GM12878 (cell line): Measurements from ENCODE around the gene SLC39A1. TPM values are rescaled to one million over a fixed set of nuclear protein-coding genes. Genes with fewer than 3 reads are reported as not detected.

Source experiments
- CEBPB ChIP-seq, 2 experiments: fragments of 150-350 bp in 1 of 2; IDR thresholded peaks; 2 replicates each; pipeline ENCODE4 v1.6.1; 2012 to 2014; ENCODE audit warnings: low read depth in 2 of 2, low read length in 2 of 2, borderline replicate concordance in 1 of 2, inconsistent platforms in 1 of 2
- EED ChIP-seq: sonication (generic); IDR thresholded peaks from 2 replicates; pipeline ENCODE4 v1.6.1; 2016; ENCODE audit warnings: antibody characterized with exemption, low read depth
- EP300 ChIP-seq, 2 experiments: fragments of 150-350 bp in 1 of 2; IDR thresholded peaks; 2 replicates each; pipeline ENCODE4 v1.6.1; 2011 to 2012; ENCODE audit warnings: low read depth in 2 of 2, low read length in 2 of 2, borderline replicate concordance in 1 of 2, improper control_type of control experiment in 1 of 2, inconsistent platforms in 1 of 2; ENCODE audit not compliant: control insufficient read depth in 1 of 2
- FOXK2 ChIP-seq: fragments of 450-650 bp; IDR thresholded peaks from 2 replicates; pipeline ENCODE4 v1.6.1; 2017; ENCODE audit warnings: mild to moderate bottlenecking, moderate library complexity
- IKZF2 ChIP-seq, 2 experiments: fragments of 450-650 bp; IDR thresholded peaks; 2 replicates each; pipeline ENCODE4 v1.6.1; 2017; ENCODE audit warnings: mild to moderate bottlenecking in 2 of 2, moderate library complexity in 2 of 2
- KAT2A ChIP-seq: conservative IDR thresholded peaks from 2 replicates; pipeline ENCODE4 v1.6.1; 2011; ENCODE audit warnings: low read depth, low read length; ENCODE audit not compliant: control insufficient read depth
- MLLT1 ChIP-seq: fragments of 450-650 bp; IDR thresholded peaks from 2 replicates; pipeline ENCODE4 v1.6.1; 2016; ENCODE audit warnings: mild to moderate bottlenecking
- MXI1 ChIP-seq: fragments of 150-350 bp; IDR thresholded peaks from 2 replicates; pipeline ENCODE4 v1.6.1; 2011; ENCODE audit warnings: low read depth, mild to moderate bottlenecking, inconsistent platforms, low read length, improper control_type of control experiment
- NBN ChIP-seq: fragments of 450-650 bp; IDR thresholded peaks from 2 replicates; pipeline ENCODE4 v1.6.1; 2016
- NR2C2 ChIP-seq: IDR thresholded peaks from 2 replicates; pipeline ENCODE4 v1.6.1; 2011; ENCODE audit warnings: borderline replicate concordance, low read depth; ENCODE audit not compliant: control insufficient read depth, insufficient read length
- POLR2AphosphoS5 ChIP-seq: IDR thresholded peaks from 2 replicates; pipeline ENCODE4 v1.6.1; 2011; ENCODE audit warnings: mild to moderate bottlenecking, low read length, inconsistent platforms
- PRDM15 ChIP-seq: fragments of 450-650 bp; formaldehyde crosslinking; IDR thresholded peaks from 2 replicates; pipeline ENCODE4 v1.4.0; 2020; ENCODE audit warnings: mild to moderate bottlenecking, moderate library complexity
- RUNX3 ChIP-seq: IDR thresholded peaks from 2 replicates; pipeline ENCODE4 v1.6.1; 2012; ENCODE audit warnings: low read length, inconsistent platforms
- SRF ChIP-seq, 2 experiments: IDR thresholded peaks; 2 replicates each; pipeline ENCODE4 v1.6.1; 2011; ENCODE audit warnings: low read depth in 2 of 2, low read length in 2 of 2, mild to moderate bottlenecking in 1 of 2, moderate library complexity in 1 of 2
- SUPT20H ChIP-seq: IDR thresholded peaks from 2 replicates; pipeline ENCODE4 v1.6.1; 2011; ENCODE audit warnings: low read depth, mild to moderate bottlenecking, low read length, moderate library complexity, borderline replicate concordance; ENCODE audit not compliant: control insufficient read depth
- TBL1XR1 ChIP-seq: IDR thresholded peaks from 2 replicates; pipeline ENCODE4 v1.6.1; 2012; ENCODE audit warnings: low read depth, low read length, improper control_type of control experiment
- YBX1 ChIP-seq: fragments of 450-650 bp; IDR thresholded peaks from 2 replicates; pipeline ENCODE4 v1.6.1; 2016; ENCODE audit warnings: antibody characterized with exemption
- polyA plus RNA-seq, 11 experiments: library from polyadenylated mRNA; depleted of rRNA in 4 of 11; unstranded in 6 of 11; stranded (reverse) in 5 of 11; fragments of >200 nt; fragmentation: Nextera tagmentation in 4 of 11; fragmentation: Illumina TruSeq in 1 of 11; extraction: Ambion mirVana in 4 of 11; extraction: Trizol in 1 of 11; gene quantifications; 1 replicate in 1 of 11; 2 replicates in 10 of 11; pipeline versions ENCODE4 v1.2.1 to v1.2.3, GENCODE V29; 2011 to 2016; ENCODE audit warnings: inconsistent platforms in 2 of 11, missing spikeins in 2 of 11, low read depth in 1 of 11
- total RNA-seq, 4 experiments: library from RNA; depleted of rRNA in 3 of 4; stranded (reverse); fragments of >200 nt in 3 of 4; fragmentation: Illumina TruSeq in 1 of 4; extraction: Trizol in 1 of 4; gene quantifications; 2 replicates each; pipeline versions ENCODE4 v1.2.1 to v1.2.3, GENCODE V29; 2013 to 2021
- TF ChIP-seq, protein P1 (sequence below): fragments of 450-650 bp; formaldehyde crosslinking; IDR thresholded peaks from 2 replicates; pipeline ENCODE4 v1.5.0; 2022; ENCODE audit warnings: mild to moderate bottlenecking, missing genetic modification characterization
- TF ChIP-seq, protein P2 (sequence below): IDR thresholded peaks from 2 replicates; pipeline ENCODE4 v1.6.1; 2011; ENCODE audit warnings: low read depth, low read length, improper control_type of control experiment, borderline replicate concordance

Gene SLC39A1
- total and polyA plus RNA-seq, 10 of the 15 experiments (the other 5 are each of a cell fraction or from before 2014, with no cell fraction given), result 8.8 to 98.6 (median 72.4) TPM

GRCh38 chr1:153977250-153978240, 14.2 kb upstream of the SLC39A1 start, which contains the start of gene JTB (continued):
- TF ChIP-seq KAT2A (no peak), MXI1 (peak; percentile 60), NR2C2 (no peak), SUPT20H (no peak), TBL1XR1 (no peak), FOXK2 (no peak), IKZF2 (IDR thresholded peaks at IDR 0.05) (peak; percentile 29 to 36; a peak in 3 of 4 replicates), PRDM15 (CRISPR knock-in tag) (no peak), EP300 (IDR thresholded peaks at IDR 0.05; ENCODE audit: borderline replicate concordance in 1 of 2, control insufficient read depth in 1 of 2, low read depth in 2 of 2, low read length in 2 of 2) (no peak), YBX1 (no peak), RUNX3 (peak; percentile 46; the same call in 1 of the 2 replicates), MLLT1 (0 out of 2 replicates have a peak, but pooled peaks have one; percentile 3), EED (no peak; the same call in 1 of the 2 replicates), POLR2AphosphoS5 (peak; percentile 89), CEBPB (IDR thresholded peaks at IDR 0.05; ENCODE audit: borderline replicate concordance in 1 of 2, low read depth in 2 of 2, low read length in 2 of 2) (no peak), NBN (0 out of 2 replicates have a peak, but pooled peaks have one; percentile 58), SRF (IDR thresholded peaks at IDR 0.05; ENCODE audit: low read depth in 2 of 2, low read length in 2 of 2) (no peak)
- TF ChIP-seq, protein P1, sequence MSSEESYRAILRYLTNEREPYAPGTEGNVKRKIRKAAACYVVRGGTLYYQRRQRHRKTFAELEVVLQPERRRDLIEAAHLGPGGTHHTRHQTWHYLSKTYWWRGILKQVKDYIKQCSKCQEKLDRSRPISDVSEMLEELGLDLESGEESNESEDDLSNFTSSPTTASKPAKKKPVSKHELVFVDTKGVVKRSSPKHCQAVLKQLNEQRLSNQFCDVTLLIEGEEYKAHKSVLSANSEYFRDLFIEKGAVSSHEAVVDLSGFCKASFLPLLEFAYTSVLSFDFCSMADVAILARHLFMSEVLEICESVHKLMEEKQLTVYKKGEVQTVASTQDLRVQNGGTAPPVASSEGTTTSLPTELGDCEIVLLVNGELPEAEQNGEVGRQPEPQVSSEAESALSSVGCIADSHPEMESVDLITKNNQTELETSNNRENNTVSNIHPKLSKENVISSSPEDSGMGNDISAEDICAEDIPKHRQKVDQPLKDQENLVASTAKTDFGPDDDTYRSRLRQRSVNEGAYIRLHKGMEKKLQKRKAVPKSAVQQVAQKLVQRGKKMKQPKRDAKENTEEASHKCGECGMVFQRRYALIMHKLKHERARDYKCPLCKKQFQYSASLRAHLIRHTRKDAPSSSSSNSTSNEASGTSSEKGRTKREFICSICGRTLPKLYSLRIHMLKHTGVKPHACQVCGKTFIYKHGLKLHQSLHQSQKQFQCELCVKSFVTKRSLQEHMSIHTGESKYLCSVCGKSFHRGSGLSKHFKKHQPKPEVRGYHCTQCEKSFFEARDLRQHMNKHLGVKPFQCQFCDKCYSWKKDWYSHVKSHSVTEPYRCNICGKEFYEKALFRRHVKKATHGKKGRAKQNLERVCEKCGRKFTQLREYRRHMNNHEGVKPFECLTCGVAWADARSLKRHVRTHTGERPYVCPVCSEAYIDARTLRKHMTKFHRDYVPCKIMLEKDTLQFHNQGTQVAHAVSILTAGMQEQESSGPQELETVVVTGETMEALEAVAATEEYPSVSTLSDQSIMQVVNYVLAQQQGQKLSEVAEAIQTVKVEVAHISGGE (CRISPR knock-in tag), result no peak
- TF ChIP-seq, protein P2, sequence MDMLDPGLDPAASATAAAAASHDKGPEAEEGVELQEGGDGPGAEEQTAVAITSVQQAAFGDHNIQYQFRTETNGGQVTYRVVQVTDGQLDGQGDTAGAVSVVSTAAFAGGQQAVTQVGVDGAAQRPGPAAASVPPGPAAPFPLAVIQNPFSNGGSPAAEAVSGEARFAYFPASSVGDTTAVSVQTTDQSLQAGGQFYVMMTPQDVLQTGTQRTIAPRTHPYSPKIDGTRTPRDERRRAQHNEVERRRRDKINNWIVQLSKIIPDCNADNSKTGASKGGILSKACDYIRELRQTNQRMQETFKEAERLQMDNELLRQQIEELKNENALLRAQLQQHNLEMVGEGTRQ, result no peak
